ENCODE data around the gene LPXN.

The LPXN gene

GRCh38 chr11:58575377-58576020 is at the start of gene LPXN:
Gene LPXN, minus strand, starts transcription at chr11:58575856. Its CDS starts 84 bp downstream, at chr11:58575772.
- DNase-seq = no peak
- Histone ChIP-seq H3K4me1 (peaks cover 0 to 52% (median 38%) of the 10 kb centered on the region in 4 donors), H3K4me3 (peak within 1 kb of the TSS in 1 of 2 donors; percentile 90), H3K27me3 (no peaks in the 10 kb centered on the region), H3K36me3 (peaks cover 0 to 6% (median 0%) of the 10 kb centered on the region in 3 donors), H3K9me3 (no peaks in the 10 kb centered on the region), H3K27ac (peak within 1 kb of the TSS; percentile 100)
- no peak for TF ChIP-seq CTCF (IDR thresholded peaks at IDR 0.05)
- intact Hi-C loops (cut with DNase I; ENCODE audit: low total_unique reads) = loop anchor here (5.0 to 10.0 kb wide), 2 partner anchors 99 to 908 kb away; partner anchors contain the start of gene ZDHHC5

GRCh38 chr11:58625086-58625485 is 49.4 kb upstream of the LPXN start:
- Histone ChIP-seq H3K27ac (no peak overlapping the region), H3K9me3 (no peaks in the 10 kb centered on the region), H3K36me3 (peaks cover 25 to 39% (median 30%) of the 10 kb centered on the region in 3 donors), H3K4me1 (peaks cover 0 to 24% (median 8%) of the 10 kb centered on the region in 4 donors), H3K4me3 (no peak overlapping the region), H3K27me3 (no peaks in the 10 kb centered on the region)
- no peak for TF ChIP-seq CTCF (IDR thresholded peaks at IDR 0.05)
- no peak for DNase-seq
- intact Hi-C loops (cut with DNase I; ENCODE audit: low total_unique reads) = no loop called here

GRCh38 chr11:58622344-58622743 is 46.7 kb upstream of the LPXN start, which contains the start of gene CNTF:
Gene CNTF, plus strand, starts transcription at chr11:58622665. Its CDS starts 88 bp downstream, at chr11:58622753.
- DNase-seq = no peak
- no peak for TF ChIP-seq CTCF (IDR thresholded peaks at IDR 0.05)
- Histone ChIP-seq H3K27ac (no peak within 1 kb of the TSS), H3K27me3 (no peaks in the 10 kb centered on the region), H3K9me3 (no peaks in the 10 kb centered on the region), H3K36me3 (peaks cover 52 to 59% (median 56%) of the 10 kb centered on the region in 3 donors), H3K4me3 (no peak within 1 kb of the TSS), H3K4me1 (peaks cover 0 to 16% (median 2%) of the 10 kb centered on the region in 4 donors)
- intact Hi-C loops (cut with DNase I; ENCODE audit: low total_unique reads) = no loop called here

GRCh38 chr11:58621586-58622262 is 46.1 kb upstream of the LPXN start:
- Histone ChIP-seq H3K9me3 (no peaks in the 10 kb centered on the region), H3K27me3 (no peaks in the 10 kb centered on the region), H3K27ac (no peak overlapping the region), H3K36me3 (peaks cover 58 to 65% (median 62%) of the 10 kb centered on the region in 3 donors), H3K4me1 (peaks cover 0 to 9% (median 0%) of the 10 kb centered on the region in 4 donors), H3K4me3 (no peak overlapping the region)
- no peak for DNase-seq
- no peak for TF ChIP-seq CTCF (IDR thresholded peaks at IDR 0.05)
- intact Hi-C loops (cut with DNase I; ENCODE audit: low total_unique reads) = no loop called here

GRCh38 chr11:58617976-58618557 is 42.4 kb upstream of the LPXN start:
- intact Hi-C loops (cut with DNase I; ENCODE audit: low total_unique reads) = no loop called here
- no peaks in the 10 kb centered on the region for H3K27me3 ChIP-seq
- TF ChIP-seq CTCF (IDR thresholded peaks at IDR 0.05) = no peak
- peaks cover 68 to 82% (median 78%) of the 10 kb centered on the region in 3 donors for H3K36me3 ChIP-seq
- H3K4me3 ChIP-seq = no peak overlapping the region
- no peaks in the 10 kb centered on the region for H3K4me1 ChIP-seq
- DNase-seq = no peak
- H3K9me3 ChIP-seq = no peaks in the 10 kb centered on the region
- H3K27ac ChIP-seq = no peak overlapping the region
